H9 (cell line): Measurements from ENCODE around the gene SP4. TPM values are rescaled to one million over a fixed set of nuclear protein-coding genes. Genes with fewer than 3 reads are reported as not detected.

ENCODE experiments used
- DNase-seq: peaks from one replicate; pipeline ENCODE4 v3.0.0-alpha.2; 2017
- H2AFZ ChIP-seq: one replicate; pipeline ENCODE4 v1.6.1; 2013; ENCODE audit warnings: mild to moderate bottlenecking, low read length, control low read depth, moderate library complexity
- H2AK5ac ChIP-seq: 2 replicates; pipeline ENCODE4 v1.6.1; 2013; ENCODE audit warnings: low read length, control low read depth, mixed read lengths; ENCODE audit not compliant: insufficient read length
- H2BK120ac ChIP-seq: one replicate; pipeline ENCODE4 v1.6.1; 2013; ENCODE audit warnings: low read depth, mild to moderate bottlenecking, low read length, control low read depth, inconsistent platforms; ENCODE audit not compliant: poor library complexity, severe bottlenecking
- H2BK12ac ChIP-seq: 2 replicates; pipeline ENCODE4 v1.6.1; 2013; ENCODE audit warnings: low read length, control low read depth, mixed read lengths, low read depth; ENCODE audit not compliant: insufficient read length
- H2BK15ac ChIP-seq: 2 replicates; pipeline ENCODE4 v1.6.1; 2013; ENCODE audit warnings: low read depth, low read length, control low read depth
- H2BK20ac ChIP-seq: one replicate; pipeline ENCODE4 v1.6.1; 2013; ENCODE audit warnings: low read depth, mild to moderate bottlenecking, low read length, control low read depth, inconsistent platforms; ENCODE audit not compliant: poor library complexity, severe bottlenecking
- H2BK5ac ChIP-seq: 2 replicates; pipeline ENCODE4 v1.6.1; 2013; ENCODE audit warnings: low read length, control low read depth, mixed read lengths; ENCODE audit not compliant: insufficient read length
- H3K14ac ChIP-seq: 2 replicates; pipeline ENCODE4 v1.6.1; 2013; ENCODE audit warnings: low read length, control low read depth; ENCODE audit not compliant: insufficient read depth
- H3K18ac ChIP-seq: 2 replicates; pipeline ENCODE4 v1.6.1; 2013; ENCODE audit warnings: low read depth, mild to moderate bottlenecking, mixed read lengths, low read length, control low read depth; ENCODE audit not compliant: insufficient read length
- H3K23ac ChIP-seq: 2 replicates; pipeline ENCODE4 v1.6.1; 2013; ENCODE audit warnings: low read length, control low read depth, mixed read lengths, low read depth; ENCODE audit not compliant: insufficient read length
- H3K23me2 ChIP-seq: 2 replicates; pipeline ENCODE4 v1.6.1; 2013; ENCODE audit warnings: low read depth, mild to moderate bottlenecking, mixed read lengths, low read length, control low read depth; ENCODE audit not compliant: insufficient read length, poor library complexity, severe bottlenecking
- H3K27ac ChIP-seq: 2 replicates; pipeline ENCODE4 v1.5.1; 2013; ENCODE audit warnings: low read length, control low read depth, mixed read lengths, low read depth; ENCODE audit not compliant: insufficient read length
- H3K27me3 ChIP-seq: 2 replicates; pipeline ENCODE4 v1.6.1; 2013; ENCODE audit warnings: low read length, control low read depth, inconsistent platforms; ENCODE audit not compliant: insufficient read depth
- H3K4ac ChIP-seq: 2 replicates; pipeline ENCODE4 v1.6.1; 2013; ENCODE audit warnings: low read depth, mild to moderate bottlenecking, control low read depth, inconsistent platforms, low read length, moderate library complexity
- H3K4me1 ChIP-seq: 2 replicates; pipeline ENCODE4 v1.6.1; 2013; ENCODE audit warnings: low read length, control low read depth, inconsistent platforms; ENCODE audit not compliant: insufficient read depth
- H3K4me2 ChIP-seq: 2 replicates; pipeline ENCODE4 v1.6.1; 2013; ENCODE audit warnings: low read length, control low read depth, mixed read lengths; ENCODE audit not compliant: insufficient read length, insufficient read depth
- H3K56ac ChIP-seq: 2 replicates; pipeline ENCODE4 v1.6.1; 2013; ENCODE audit warnings: low read depth, mild to moderate bottlenecking, mixed read lengths, low read length, control low read depth; ENCODE audit not compliant: insufficient read length
- H3K79me1 ChIP-seq: 2 replicates; pipeline ENCODE4 v1.6.1; 2013; ENCODE audit warnings: low read depth, mild to moderate bottlenecking, moderate library complexity, low read length, control low read depth, inconsistent platforms; ENCODE audit not compliant: insufficient read depth, poor library complexity, severe bottlenecking
- H3K79me2 ChIP-seq: 2 replicates; pipeline ENCODE4 v1.6.1; 2013; ENCODE audit warnings: low read length, control low read depth, inconsistent platforms; ENCODE audit not compliant: insufficient read depth
- H3K9ac ChIP-seq: 2 replicates; pipeline ENCODE4 v1.6.1; 2013; ENCODE audit warnings: low read length, control low read depth, mixed read lengths; ENCODE audit not compliant: insufficient read length; ENCODE audit errors: extremely low read depth
- H3K9me3 ChIP-seq: one replicate; pipeline ENCODE4 v1.6.1; 2013; ENCODE audit warnings: low read depth, low read length, inconsistent platforms; ENCODE audit not compliant: control insufficient read depth
- H3T11ph ChIP-seq: one replicate; pipeline ENCODE4 v1.6.1; 2013; ENCODE audit warnings: mild to moderate bottlenecking, low read length, control low read depth, inconsistent platforms
- H4K20me1 ChIP-seq: one replicate; pipeline ENCODE4 v1.6.1; 2013; ENCODE audit not compliant: control insufficient read depth, insufficient read length, insufficient read depth
- H4K5ac ChIP-seq: 2 replicates; pipeline ENCODE4 v1.6.1; 2013; ENCODE audit warnings: low read depth, mild to moderate bottlenecking, mixed read lengths, low read length, control low read depth; ENCODE audit not compliant: insufficient read length
- H4K8ac ChIP-seq: replicated peaks from 2 replicates; pipeline ENCODE4 v1.6.1; 2013; ENCODE audit warnings: low read length, control low read depth, mixed read lengths, low read depth; ENCODE audit not compliant: insufficient read length
- H4K91ac ChIP-seq: 2 replicates; pipeline ENCODE4 v1.6.1; 2013; ENCODE audit warnings: low read depth, mild to moderate bottlenecking, moderate library complexity, mixed read lengths, low read length, control low read depth; ENCODE audit not compliant: insufficient read length
- H3K27ac Mint-ChIP-seq, 3 experiments: 2 replicates in 2 of 3; 3 replicates in 1 of 3; pipeline ENCODE4 v1.8.0; 2020 to 2021; ENCODE audit warnings: mixed read lengths in 3 of 3, mild to moderate bottlenecking in 1 of 3, moderate library complexity in 1 of 3
- H3K27me3 Mint-ChIP-seq: 2 replicates; pipeline ENCODE4 v1.8.0; 2021; ENCODE audit warnings: low read depth, mild to moderate bottlenecking, moderate library complexity, mixed read lengths
- H3K36me3 Mint-ChIP-seq, 3 experiments: 2 replicates in 2 of 3; 3 replicates in 1 of 3; pipeline ENCODE4 v1.8.0; 2020 to 2021; ENCODE audit warnings: low read depth in 3 of 3, mixed read lengths in 3 of 3; ENCODE audit not compliant: insufficient read depth in 1 of 3
- H3K4me1 Mint-ChIP-seq, 2 experiments: 2 replicates each; pipeline ENCODE4 v1.8.0; 2020; ENCODE audit warnings: mixed read lengths in 2 of 2
- H3K4me3 Mint-ChIP-seq, 2 experiments: 2 replicates in 1 of 2; 3 replicates in 1 of 2; pipeline ENCODE4 v1.8.0; 2020 to 2021; ENCODE audit warnings: mild to moderate bottlenecking in 2 of 2, mixed read lengths in 2 of 2, moderate library complexity in 1 of 2
- H3K9me3 Mint-ChIP-seq, 2 experiments: 2 replicates in 1 of 2; 3 replicates in 1 of 2; pipeline ENCODE4 v1.8.0; 2020; ENCODE audit warnings: mild to moderate bottlenecking in 2 of 2, mixed read lengths in 2 of 2, moderate library complexity in 1 of 2
- WGBS: extraction: QIAGEN DNeasy Blood & Tissue Kit; methylation state at CpG from one replicate; pipeline ENCODE4 v1.1.7; 2013; ENCODE audit warnings: missing lambda C conversion rate, low lambda C conversion rate, mixed read lengths; ENCODE audit not compliant: insufficient read length; ENCODE audit errors: extremely low coverage; 5-methylcytosine and 5-hydroxymethylcytosine counted together
- microRNA-seq: library from miRNA; unstranded; fragments of <30 nt; microRNA quantifications from one replicate; pipeline ENCODE4, GENCODE V29; 2020; ENCODE audit warnings: borderline microRNAs expressed
- total RNA-seq: library from RNA; stranded (reverse); gene quantifications from 2 replicates; pipeline ENCODE4 v1.2.1, GENCODE V29; 2021
- TF ChIP-seq, protein P1 (sequence below): fragments of 200-600 bp; sonication (generic); conservative IDR thresholded peaks from 3 replicates; pipeline ENCODE4 v1.8.0; 2021; ENCODE audit warnings: antibody characterized with exemption, mild to moderate bottlenecking

Gene SP4
- total RNA-seq, 1 experiment from 2014 or later = 19.4 TPM

DNA sequence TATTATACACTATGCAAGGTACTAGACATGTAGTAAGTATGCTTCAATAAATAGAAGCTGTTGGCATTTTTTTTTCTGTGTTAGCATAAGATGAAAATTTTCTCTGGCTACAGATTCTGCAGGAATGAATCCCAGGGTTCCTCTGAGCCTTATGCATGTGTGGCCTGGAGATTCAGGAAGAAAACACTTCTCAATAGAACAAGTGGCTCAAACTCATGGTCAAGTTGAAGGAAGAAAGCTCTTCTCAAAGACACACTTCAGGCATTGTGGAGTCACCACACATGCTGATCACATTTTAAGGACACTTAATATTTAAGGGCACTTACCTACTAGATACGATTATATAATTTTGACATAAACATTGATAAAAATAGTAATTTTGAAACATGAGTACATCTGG is 134.5 kb downstream of the SP4 start:
- H3K27ac ChIP-seq = no peak overlapping the region
- no peaks in the 10 kb centered on the region for H3K79me1 ChIP-seq
- Mint-ChIP-seq H3K36me3 (peaks cover 0 to 10% (median 0%) of the 10 kb centered on the region in 3 experiments; a peak in 2 of 7 replicates), H3K27me3 (no peaks in the 10 kb centered on the region), H3K4me1 (no peaks in the 10 kb centered on the region), H3K27ac (no peak overlapping the region), H3K4me3 (no peak overlapping the region), H3K9me3 (no peaks in the 10 kb centered on the region)
- no peak overlapping the region for H4K91ac ChIP-seq
- TF ChIP-seq, protein P1, sequence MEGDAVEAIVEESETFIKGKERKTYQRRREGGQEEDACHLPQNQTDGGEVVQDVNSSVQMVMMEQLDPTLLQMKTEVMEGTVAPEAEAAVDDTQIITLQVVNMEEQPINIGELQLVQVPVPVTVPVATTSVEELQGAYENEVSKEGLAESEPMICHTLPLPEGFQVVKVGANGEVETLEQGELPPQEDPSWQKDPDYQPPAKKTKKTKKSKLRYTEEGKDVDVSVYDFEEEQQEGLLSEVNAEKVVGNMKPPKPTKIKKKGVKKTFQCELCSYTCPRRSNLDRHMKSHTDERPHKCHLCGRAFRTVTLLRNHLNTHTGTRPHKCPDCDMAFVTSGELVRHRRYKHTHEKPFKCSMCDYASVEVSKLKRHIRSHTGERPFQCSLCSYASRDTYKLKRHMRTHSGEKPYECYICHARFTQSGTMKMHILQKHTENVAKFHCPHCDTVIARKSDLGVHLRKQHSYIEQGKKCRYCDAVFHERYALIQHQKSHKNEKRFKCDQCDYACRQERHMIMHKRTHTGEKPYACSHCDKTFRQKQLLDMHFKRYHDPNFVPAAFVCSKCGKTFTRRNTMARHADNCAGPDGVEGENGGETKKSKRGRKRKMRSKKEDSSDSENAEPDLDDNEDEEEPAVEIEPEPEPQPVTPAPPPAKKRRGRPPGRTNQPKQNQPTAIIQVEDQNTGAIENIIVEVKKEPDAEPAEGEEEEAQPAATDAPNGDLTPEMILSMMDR = no peak
- H4K8ac ChIP-seq = no peak overlapping the region
- no peak overlapping the region for H2BK120ac ChIP-seq
- H3K4ac ChIP-seq = no peak overlapping the region
- DNase-seq = no peak
- H3K14ac ChIP-seq = no peak overlapping the region
- H4K20me1 ChIP-seq = no peaks in the 10 kb centered on the region
- H3K27me3 ChIP-seq = no peaks in the 10 kb centered on the region
- H2BK5ac ChIP-seq = no peak overlapping the region
- no peak overlapping the region for H3K18ac ChIP-seq
- no peaks in the 10 kb centered on the region for H3K79me2 ChIP-seq
- no CpG with 5 or more reads among the region's 1 CpG for WGBS
- H3K56ac ChIP-seq = no peak overlapping the region
- H3K23ac ChIP-seq = no peak overlapping the region
- no peak overlapping the region for H2BK15ac ChIP-seq
- no peaks in the 10 kb centered on the region for H3K23me2 ChIP-seq
- no peak overlapping the region for H4K5ac ChIP-seq
- H3T11ph ChIP-seq = no peak overlapping the region
- H3K4me2 ChIP-seq = no peak overlapping the region
- no peaks in the 10 kb centered on the region for H3K9me3 ChIP-seq
- H2BK12ac ChIP-seq = no peak overlapping the region
- H3K4me1 ChIP-seq = no peaks in the 10 kb centered on the region
- H2BK20ac ChIP-seq = no peak overlapping the region
- H2AK5ac ChIP-seq = no peak overlapping the region
- no peak overlapping the region for H2AFZ ChIP-seq
- H3K9ac ChIP-seq = no peak overlapping the region

Small RNA genes within 50 kb of the gene (microRNA-seq; reads per million reads assigned to microRNA genes)
- gene MIR1183 = not detected

Other genes starting within 250 kb of the SP4 start
- 1.8 and 2.5 TPM in 2 replicates for gene DNAH11, start 115.0 kb downstream of the SP4 start, total RNA-seq